Thyroid gland (tissue), 4 donors: ENCODE data around the gene POU2AF1.

Experiments used
- CTCF ChIP-seq, 6 experiments: fragments of 200-600 bp in 3 of 6; fragments of 450-650 bp in 3 of 6; sonication (generic) in 3 of 6; IDR thresholded peaks; one replicate each; pipeline ENCODE4 v1.5.1; 2016 to 2019; ENCODE audit warnings: antibody characterized with exemption in 6 of 6, mild to moderate bottlenecking in 2 of 6, inconsistent platforms in 1 of 6, moderate library complexity in 1 of 6
- POLR2A ChIP-seq, 2 donors: fragments of 450-650 bp; IDR thresholded peaks; one replicate each; pipeline ENCODE4 v1.6.1; 2017; ENCODE audit warnings: antibody characterized with exemption in 2 of 2, mild to moderate bottlenecking in 2 of 2, moderate library complexity in 1 of 2

GRCh38 chr11:111308140-111308539 lies 70.9 kb downstream of the POU2AF1 start:
- TF ChIP-seq CTCF (IDR thresholded peaks at IDR 0.05): no peak
- TF ChIP-seq POLR2A (IDR thresholded peaks at IDR 0.05): no peak
